ENCODE measurements around the gene PPFIA2. TPM values are rescaled to one million over a fixed set of nuclear protein-coding genes. Genes with fewer than 3 reads are reported as not detected.

PPFIA2 gene
- polyA plus RNA-seq, 3 donors = not detected

- H3K36me3 Mint-ChIP-seq = no peaks in the 10 kb centered on the region
- H3K9me3 Mint-ChIP-seq = no peaks in the 10 kb centered on the region
- DNase-seq = no peak
- Histone ChIP-seq H3K4me3 (replicated peaks in 1 of 3; ENCODE audit: low read depth in 2 of 3, low read length in 3 of 3) (no peak overlapping the region), H4K20me1 (ENCODE audit: insufficient read depth, low read length) (no peaks in the 10 kb centered on the region), H3K27me3 (ENCODE audit: control insufficient read depth in 2 of 2, insufficient read depth in 2 of 2, low read length in 2 of 2) (no peaks in the 10 kb centered on the region), H3K27ac (ENCODE audit: low read depth in 1 of 2, low read length in 2 of 2) (no peak overlapping the region), H3K79me2 (ENCODE audit: insufficient read depth, low read length) (no peaks in the 10 kb centered on the region), H3K4me1 (ENCODE audit: control insufficient read depth in 1 of 2, insufficient read depth in 2 of 2, low read length in 2 of 2) (no peaks in the 10 kb centered on the region), H2AFZ (ENCODE audit: insufficient read depth, low read depth, low read length, poor library complexity, severe bottlenecking) (no peak overlapping the region), H3K4me2 (replicated peaks; ENCODE audit: extremely low read depth, low read length, poor library complexity, severe bottlenecking) (no peak overlapping the region), H3K9me3 (replicated peaks in 1 of 2; ENCODE audit: control insufficient read depth in 1 of 2, insufficient read depth in 1 of 2, low read length in 2 of 2) (no peaks in the 10 kb centered on the region), H3K9ac (ENCODE audit: insufficient read depth, low read length, poor library complexity, severe bottlenecking) (no peak overlapping the region), H3K36me3 (replicated peaks in 1 of 2; ENCODE audit: control insufficient read depth in 1 of 2, insufficient read depth in 2 of 2, low read length in 2 of 2) (no peaks in the 10 kb centered on the region)
- no peak for TF ChIP-seq CTCF (IDR thresholded peaks at IDR 0.05)
- H3K27ac Mint-ChIP-seq = no peak overlapping the region
- intact Hi-C loops (cut with micrococcal nuclease) = no loop called here
- no peaks in the 10 kb centered on the region for H3K27me3 Mint-ChIP-seq (ENCODE audit: low read depth in 3 of 3)
- no peak overlapping the region for H3K4me3 Mint-ChIP-seq
- WGBS (ENCODE audit: insufficient coverage) = 100% methylated on average over 1 of the region's 2 CpGs
- no peaks in the 10 kb centered on the region for H3K4me1 Mint-ChIP-seq
Observed at GRCh38 chr12:81718616-81719015, 40.5 kb downstream of the PPFIA2 start.

GRCh38 chr12:81712536-81712935 lies 46.6 kb downstream of the PPFIA2 start:
- H3K36me3 Mint-ChIP-seq = no peaks in the 10 kb centered on the region
- no peaks in the 10 kb centered on the region for H3K27me3 Mint-ChIP-seq (ENCODE audit: low read depth in 3 of 3)
- no peaks in the 10 kb centered on the region for H4K20me1 ChIP-seq (ENCODE audit: insufficient read depth, low read length)
- no peaks in the 10 kb centered on the region for H3K79me2 ChIP-seq (ENCODE audit: insufficient read depth, low read length)
- no peaks in the 10 kb centered on the region for H3K27me3 ChIP-seq (ENCODE audit: control insufficient read depth in 2 of 2, insufficient read depth in 2 of 2, low read length in 2 of 2)
- no peak overlapping the region for H3K9ac ChIP-seq (ENCODE audit: insufficient read depth, low read length, poor library complexity, severe bottlenecking)
- no peak overlapping the region for H3K27ac Mint-ChIP-seq
- intact Hi-C loops (cut with micrococcal nuclease) = no loop called here
- no peaks in the 10 kb centered on the region for H3K36me3 ChIP-seq (replicated peaks in 1 of 2; ENCODE audit: control insufficient read depth in 1 of 2, insufficient read depth in 2 of 2, low read length in 2 of 2)
- H2AFZ ChIP-seq (ENCODE audit: insufficient read depth, low read depth, low read length, poor library complexity, severe bottlenecking) = no peak overlapping the region
- DNase-seq = no peak
- no peak overlapping the region for H3K4me3 ChIP-seq (replicated peaks in 1 of 3; ENCODE audit: low read depth in 2 of 3, low read length in 3 of 3)
- no CpG with 5 or more reads among the region's 3 CpGs for WGBS (ENCODE audit: insufficient coverage)
- no peaks in the 10 kb centered on the region for H3K4me1 ChIP-seq (ENCODE audit: control insufficient read depth in 1 of 2, insufficient read depth in 2 of 2, low read length in 2 of 2)
- H3K9me3 ChIP-seq (replicated peaks in 1 of 2; ENCODE audit: control insufficient read depth in 1 of 2, insufficient read depth in 1 of 2, low read length in 2 of 2) = no peaks in the 10 kb centered on the region
- no peak overlapping the region for H3K4me2 ChIP-seq (replicated peaks; ENCODE audit: extremely low read depth, low read length, poor library complexity, severe bottlenecking)
- H3K4me3 Mint-ChIP-seq = no peak overlapping the region
- H3K9me3 Mint-ChIP-seq = no peaks in the 10 kb centered on the region
- no peaks in the 10 kb centered on the region for H3K4me1 Mint-ChIP-seq
- no peak for TF ChIP-seq CTCF (IDR thresholded peaks at IDR 0.05)
- H3K27ac ChIP-seq (ENCODE audit: low read depth in 1 of 2, low read length in 2 of 2) = no peak overlapping the region

Measured in CD14-positive monocyte (primary cell).